DOHH2 (cell line): ENCODE measurements around the gene CCNL2.

Experiments
- EZH2phosphoT487 ChIP-seq: fragments of 200-600 bp; sonication (generic); IDR thresholded peaks from 2 replicates; pipeline ENCODE4 v1.6.1; 2017; ENCODE audit warnings: borderline replicate concordance, mild to moderate bottlenecking, antibody characterized with exemption, low read length, moderate library complexity, mixed read lengths
- TF ChIP-seq, protein P1 (sequence below): fragments of 200-600 bp; sonication (generic); IDR thresholded peaks from one replicate; pipeline ENCODE4 v1.5.1; 2014; ENCODE audit warnings: antibody characterized with exemption, mild to moderate bottlenecking, low read depth, low read length; ENCODE audit not compliant: poor library complexity, severe bottlenecking

DNA sequence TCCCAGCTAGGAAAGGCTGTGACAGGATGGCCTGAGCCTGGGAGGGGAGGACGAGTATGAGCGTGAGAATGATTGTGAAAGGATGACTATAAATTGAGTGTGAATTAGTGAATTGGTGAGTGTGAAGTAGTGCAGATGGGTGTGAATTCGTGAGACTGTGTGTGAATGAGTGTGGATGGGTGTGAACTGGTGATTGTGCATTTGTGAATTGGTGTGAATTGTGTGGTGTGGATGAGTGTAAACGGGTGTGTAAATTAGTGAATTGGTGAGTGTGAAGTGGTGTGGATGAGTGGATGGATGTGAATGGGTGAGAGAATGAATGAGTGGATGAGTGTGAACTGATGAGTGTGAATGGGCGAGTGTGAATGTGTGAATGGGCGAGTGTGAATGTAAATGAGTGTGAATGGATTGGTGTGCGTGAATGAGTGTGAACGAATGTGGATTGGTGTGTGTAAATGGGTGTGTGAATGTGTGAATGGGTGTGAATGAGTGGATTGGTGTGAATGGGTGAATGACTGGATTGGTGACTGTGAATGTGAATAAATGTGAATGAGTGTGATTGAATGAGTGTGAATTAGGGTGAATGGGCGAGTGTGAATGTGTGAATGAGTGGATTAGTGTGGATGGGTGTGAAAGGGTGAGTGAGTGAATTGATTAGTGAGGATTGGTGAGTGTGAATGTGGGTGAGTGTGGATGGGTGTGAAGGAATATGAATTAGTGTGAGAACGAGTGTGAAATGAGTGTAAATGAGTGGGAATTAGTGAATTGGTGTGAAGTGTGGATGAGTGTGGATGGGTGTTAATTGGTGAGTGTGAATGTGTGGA lies 33.0 kb downstream of the CCNL2 start:
- TF ChIP-seq, protein P1, sequence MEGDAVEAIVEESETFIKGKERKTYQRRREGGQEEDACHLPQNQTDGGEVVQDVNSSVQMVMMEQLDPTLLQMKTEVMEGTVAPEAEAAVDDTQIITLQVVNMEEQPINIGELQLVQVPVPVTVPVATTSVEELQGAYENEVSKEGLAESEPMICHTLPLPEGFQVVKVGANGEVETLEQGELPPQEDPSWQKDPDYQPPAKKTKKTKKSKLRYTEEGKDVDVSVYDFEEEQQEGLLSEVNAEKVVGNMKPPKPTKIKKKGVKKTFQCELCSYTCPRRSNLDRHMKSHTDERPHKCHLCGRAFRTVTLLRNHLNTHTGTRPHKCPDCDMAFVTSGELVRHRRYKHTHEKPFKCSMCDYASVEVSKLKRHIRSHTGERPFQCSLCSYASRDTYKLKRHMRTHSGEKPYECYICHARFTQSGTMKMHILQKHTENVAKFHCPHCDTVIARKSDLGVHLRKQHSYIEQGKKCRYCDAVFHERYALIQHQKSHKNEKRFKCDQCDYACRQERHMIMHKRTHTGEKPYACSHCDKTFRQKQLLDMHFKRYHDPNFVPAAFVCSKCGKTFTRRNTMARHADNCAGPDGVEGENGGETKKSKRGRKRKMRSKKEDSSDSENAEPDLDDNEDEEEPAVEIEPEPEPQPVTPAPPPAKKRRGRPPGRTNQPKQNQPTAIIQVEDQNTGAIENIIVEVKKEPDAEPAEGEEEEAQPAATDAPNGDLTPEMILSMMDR: no peak
- no peak for TF ChIP-seq EZH2phosphoT487
